ENCODE data around the gene FRAS1. TPM values are rescaled to one million over a fixed set of nuclear protein-coding genes. Genes with fewer than 3 reads are reported as not detected.

The FRAS1 gene
- total and polyA plus RNA-seq, 2 of the 8 experiments (the other 6 are each of a cell fraction or from before 2014, with no cell fraction given): 38.5 to 109 TPM

GRCh38 chr4:78557841-78558240, 500.7 kb downstream of the FRAS1 start:
- Histone ChIP-seq H3K27ac (ENCODE audit: low read depth, low read length) (no peak overlapping the region), H3K23ac (ENCODE audit: insufficient read length) (no peak overlapping the region), H3K4me1 (replicated peaks in 1 of 4; ENCODE audit: control insufficient read depth in 3 of 4, insufficient read depth in 4 of 4, low read length in 3 of 4) (peaks cover 7 to 15% (median 10%) of the 10 kb centered on the region in 4 experiments; a peak in 6 of 7 replicates), H4K20me1 (replicated peaks in 1 of 2; ENCODE audit: control insufficient read depth in 1 of 2, insufficient read depth in 2 of 2, low read length in 2 of 2) (no peaks in the 10 kb centered on the region), H2BK12ac (ENCODE audit: low read depth, low read length) (no peak overlapping the region), H3K23me2 (ENCODE audit: low read depth, low read length) (no peaks in the 10 kb centered on the region), H3K18ac (ENCODE audit: extremely low read depth, low read length) (no peak overlapping the region), H2AK5ac (ENCODE audit: low read depth, low read length) (no peak overlapping the region), H3K9ac (replicated peaks in 1 of 4; ENCODE audit: extremely low read depth in 1 of 4, low read depth in 3 of 4, low read length in 3 of 4) (no peak overlapping the region), H2BK15ac (ENCODE audit: low read length) (no peak overlapping the region), H3K4me2 (ENCODE audit: insufficient read depth in 1 of 2, low read depth in 2 of 2, low read length in 2 of 2) (no peak overlapping the region), H3K4ac (replicated peaks; ENCODE audit: insufficient read length, low read depth, low read length) (no peak overlapping the region), H3K79me1 (ENCODE audit: low read depth, low read length) (no peaks in the 10 kb centered on the region), H4K8ac (ENCODE audit: extremely low read depth, insufficient read depth, low read length) (no peak overlapping the region), H3K9me3 (ENCODE audit: insufficient read depth in 2 of 2, low read depth in 1 of 2, low read length in 1 of 2) (no peaks in the 10 kb centered on the region), H3K4me3 (ENCODE audit: extremely low read depth in 1 of 4, insufficient read depth in 2 of 4, low read depth in 3 of 4, low read length in 4 of 4) (no peak overlapping the region), H3K36me3 (ENCODE audit: control insufficient read depth in 2 of 4, insufficient read depth in 4 of 4, low read length in 3 of 4) (no peaks in the 10 kb centered on the region), H3K79me2 (ENCODE audit: control insufficient read depth in 1 of 2, insufficient read depth in 2 of 2, low read length in 2 of 2) (no peaks in the 10 kb centered on the region), H2BK20ac (ENCODE audit: low read length) (no peak overlapping the region), H4K91ac (replicated peaks; ENCODE audit: insufficient read length, low read length) (no peak overlapping the region), H2AFZ (ENCODE audit: low read length) (no peak overlapping the region), H4K5ac (ENCODE audit: insufficient read length, low read depth, low read length) (no peak overlapping the region), H2BK5ac (ENCODE audit: low read depth, low read length) (no peak overlapping the region), H3K56ac (replicated peaks; ENCODE audit: insufficient read length, low read depth, low read length) (no peak overlapping the region), H3K27me3 (replicated peaks in 1 of 4; ENCODE audit: control insufficient read depth in 3 of 4, extremely low read depth in 1 of 4, insufficient read depth in 3 of 4, low read length in 3 of 4) (no peaks in the 10 kb centered on the region), H2BK120ac (replicated peaks; ENCODE audit: low read depth, low read length) (no peak overlapping the region), H3K14ac (ENCODE audit: insufficient read length) (no peak overlapping the region)
- 89 to 100% methylated on average over 1 to 2 of the region's 2 CpGs for WGBS, 2 experiments (ENCODE audit: extremely low coverage in 1 of 2, insufficient coverage in 1 of 2, insufficient read length in 1 of 2, insufficient replicate concordance in 2 of 2, low coverage in 1 of 2, low lambda C conversion rate in 2 of 2, missing lambda C conversion rate in 1 of 2)
- ChIA-PET CTCF (ENCODE audit: partially characterized antibody) (no interaction called here), POLR2A (ENCODE audit: partially characterized antibody) (no interaction called here)
- DNase-seq (ENCODE audit: low read depth in 1 of 2, low spot score in 2 of 2) (no peak), FAIRE-seq (no peak)
- TF ChIP-seq ATF2 (IDR thresholded peaks at IDR 0.05; ENCODE audit: low read length): no peak
- TF ChIP-seq SAP30 (IDR thresholded peaks at IDR 0.05; ENCODE audit: insufficient read depth, insufficient replicate concordance, low read length): no peak
- no peak for TF ChIP-seq CTBP2 (IDR thresholded peaks at IDR 0.05; ENCODE audit: borderline replicate concordance, insufficient read depth, insufficient read length, low read length)
- TF ChIP-seq CEBPB (IDR thresholded peaks at IDR 0.05; ENCODE audit: low read depth, low read length): no peak
- TF ChIP-seq BACH1 (IDR thresholded peaks at IDR 0.05; ENCODE audit: low read length): no peak
- TF ChIP-seq TCF12 (IDR thresholded peaks at IDR 0.05; ENCODE audit: low read depth, low read length): no peak
- no peak for TF ChIP-seq POU5F1 (IDR thresholded peaks at IDR 0.05; ENCODE audit: low read depth, low read length)
- TF ChIP-seq SIRT6 (IDR thresholded peaks at IDR 0.05; ENCODE audit: low read length): no peak
- TF ChIP-seq BCL11A (IDR thresholded peaks at IDR 0.05; ENCODE audit: low read depth in 2 of 2, low read length in 2 of 2): no peak
- no peak for TF ChIP-seq TBP (IDR thresholded peaks at IDR 0.05; ENCODE audit: low read depth, low read length)
- no peak for TF ChIP-seq CBX8 (IDR thresholded peaks at IDR 0.05; ENCODE audit: borderline replicate concordance, low read depth, low read length)
- no peak for TF ChIP-seq KDM1A (IDR thresholded peaks at IDR 0.05; ENCODE audit: borderline replicate concordance, low read length)
- TF ChIP-seq EGR1 (IDR thresholded peaks at IDR 0.05; ENCODE audit: borderline replicate concordance, low read depth, low read length): no peak
- no peak for TF ChIP-seq SP2 (IDR thresholded peaks at IDR 0.05; ENCODE audit: low read length)

All from H1 (cell line).